ENCODE measurements around the gene C5. TPM values are rescaled to one million over a fixed set of nuclear protein-coding genes. Genes with fewer than 3 reads are reported as not detected.

C5 gene
- total RNA-seq, 1 experiment from 2014 or later, result 0.74 TPM

DNA sequence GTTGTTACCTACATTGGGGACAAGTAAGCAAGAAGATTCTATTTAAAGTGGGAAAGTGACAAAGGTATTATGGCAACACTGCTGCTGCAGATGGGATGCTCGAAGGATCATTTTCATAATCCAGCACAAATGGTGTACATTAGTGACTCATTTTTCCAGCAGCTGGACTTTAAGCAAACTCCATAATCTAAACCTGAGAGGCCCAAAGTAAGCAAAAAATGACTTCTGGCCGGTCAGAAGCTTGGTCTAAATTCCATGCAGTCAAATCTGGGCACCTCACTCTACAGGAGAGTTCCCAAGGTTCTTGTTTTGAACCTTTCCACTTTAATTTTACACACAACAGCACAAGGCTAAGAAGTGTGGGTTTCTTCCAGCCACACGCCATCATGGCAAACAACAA lies 79.8 kb downstream of the C5 start:
- Histone ChIP-seq H3K23me2 (ENCODE audit: insufficient read length, low read depth, low read length, poor library complexity, severe bottlenecking) (no peaks in the 10 kb centered on the region), H3K27ac (ENCODE audit: insufficient read length, low read depth, low read length) (no peak overlapping the region), H3K9ac (ENCODE audit: extremely low read depth, insufficient read length, low read length) (no peak overlapping the region), H3K14ac (ENCODE audit: insufficient read depth, low read length) (no peak overlapping the region), H3K79me1 (ENCODE audit: insufficient read depth, low read depth, low read length, poor library complexity, severe bottlenecking) (no peaks in the 10 kb centered on the region), H2BK5ac (ENCODE audit: insufficient read length, low read length) (no peak overlapping the region), H3K79me2 (ENCODE audit: insufficient read depth, low read length) (no peaks in the 10 kb centered on the region), H3K56ac (ENCODE audit: insufficient read length, low read depth, low read length) (no peak overlapping the region), H3K9me3 (ENCODE audit: control insufficient read depth, low read depth, low read length) (no peaks in the 10 kb centered on the region), H2AK5ac (ENCODE audit: insufficient read length, low read length) (no peak overlapping the region), H4K5ac (ENCODE audit: insufficient read length, low read depth, low read length) (no peak overlapping the region), H3K4me2 (ENCODE audit: insufficient read depth, insufficient read length, low read length) (no peak overlapping the region), H3T11ph (ENCODE audit: low read length) (no peak overlapping the region), H2BK12ac (ENCODE audit: insufficient read length, low read depth, low read length) (no peak overlapping the region), H2AFZ (ENCODE audit: low read length) (no peak overlapping the region), H4K91ac (ENCODE audit: insufficient read length, low read depth, low read length) (no peak overlapping the region), H2BK120ac (ENCODE audit: low read depth, low read length, poor library complexity, severe bottlenecking) (no peak overlapping the region), H3K4me1 (ENCODE audit: insufficient read depth, low read length) (peaks cover 2% of the 10 kb centered on the region; the same call in 1 of the 2 replicates), H4K20me1 (ENCODE audit: control insufficient read depth, insufficient read depth, insufficient read length) (no peaks in the 10 kb centered on the region), H2BK15ac (ENCODE audit: low read depth, low read length) (no peak overlapping the region), H3K18ac (ENCODE audit: insufficient read length, low read depth, low read length) (no peak overlapping the region), H3K23ac (ENCODE audit: insufficient read length, low read depth, low read length) (no peak overlapping the region), H4K8ac (replicated peaks; ENCODE audit: insufficient read length, low read depth, low read length) (no peak overlapping the region), H3K4ac (ENCODE audit: low read depth, low read length) (no peak overlapping the region), H2BK20ac (ENCODE audit: low read depth, low read length, poor library complexity, severe bottlenecking) (no peak overlapping the region), H3K27me3 (ENCODE audit: insufficient read depth, low read length) (no peaks in the 10 kb centered on the region)
- no peaks in the 10 kb centered on the region for H3K36me3 Mint-ChIP-seq (ENCODE audit: insufficient read depth in 1 of 3, low read depth in 3 of 3)
- DNase-seq, result no peak
- H3K4me3 Mint-ChIP-seq, result no peak overlapping the region
- no peaks in the 10 kb centered on the region for H3K9me3 Mint-ChIP-seq
- no peak overlapping the region for H3K27ac Mint-ChIP-seq
- TF ChIP-seq, protein P1, sequence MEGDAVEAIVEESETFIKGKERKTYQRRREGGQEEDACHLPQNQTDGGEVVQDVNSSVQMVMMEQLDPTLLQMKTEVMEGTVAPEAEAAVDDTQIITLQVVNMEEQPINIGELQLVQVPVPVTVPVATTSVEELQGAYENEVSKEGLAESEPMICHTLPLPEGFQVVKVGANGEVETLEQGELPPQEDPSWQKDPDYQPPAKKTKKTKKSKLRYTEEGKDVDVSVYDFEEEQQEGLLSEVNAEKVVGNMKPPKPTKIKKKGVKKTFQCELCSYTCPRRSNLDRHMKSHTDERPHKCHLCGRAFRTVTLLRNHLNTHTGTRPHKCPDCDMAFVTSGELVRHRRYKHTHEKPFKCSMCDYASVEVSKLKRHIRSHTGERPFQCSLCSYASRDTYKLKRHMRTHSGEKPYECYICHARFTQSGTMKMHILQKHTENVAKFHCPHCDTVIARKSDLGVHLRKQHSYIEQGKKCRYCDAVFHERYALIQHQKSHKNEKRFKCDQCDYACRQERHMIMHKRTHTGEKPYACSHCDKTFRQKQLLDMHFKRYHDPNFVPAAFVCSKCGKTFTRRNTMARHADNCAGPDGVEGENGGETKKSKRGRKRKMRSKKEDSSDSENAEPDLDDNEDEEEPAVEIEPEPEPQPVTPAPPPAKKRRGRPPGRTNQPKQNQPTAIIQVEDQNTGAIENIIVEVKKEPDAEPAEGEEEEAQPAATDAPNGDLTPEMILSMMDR (conservative IDR thresholded peaks at IDR 0.05), result no peak
- no CpG with 5 or more reads among the region's 3 CpGs for WGBS (ENCODE audit: extremely low coverage, insufficient read length, low lambda C conversion rate)
- peaks cover 20% of the 10 kb centered on the region in 2 experiments for H3K4me1 Mint-ChIP-seq
- H3K27me3 Mint-ChIP-seq (ENCODE audit: low read depth), result peaks cover 2% of the 10 kb centered on the region

All from H9 (cell line).